Measurements from ENCODE around the gene MAP7D3.
"Not testable (repeated sequence)": the region's sequence is repeated elsewhere in the genome, so short reads cannot be mapped to it uniquely, and the experiment has no call there.

DNA sequence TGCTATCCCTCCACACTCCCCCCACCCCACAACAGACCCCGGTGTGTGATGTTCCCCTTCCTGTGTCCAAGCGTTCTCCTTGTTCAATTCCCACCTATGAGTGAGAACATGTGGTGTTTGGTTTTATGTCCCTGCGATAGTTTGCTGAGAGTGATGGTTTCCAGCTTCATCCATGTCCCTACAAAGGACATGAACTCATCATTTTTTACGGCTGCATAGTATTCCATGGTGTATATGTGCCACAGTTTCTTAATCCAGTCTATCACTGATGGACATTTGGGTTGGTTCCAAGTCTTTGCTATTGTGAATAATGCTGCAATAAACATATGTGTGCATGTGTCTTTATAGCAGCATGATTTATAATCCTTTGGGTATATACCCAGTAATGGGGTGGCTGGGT lies 49.5 kb upstream of the MAP7D3 start, which contains the start of gene ADGRG4:
- TF ChIP-seq EP300, POLR2A (IDR thresholded peaks at IDR 0.05): not testable (repeated sequence)

Measured in sigmoid colon (tissue), 4 donors.